ENCODE data around the gene DAB2IP.

DNA sequence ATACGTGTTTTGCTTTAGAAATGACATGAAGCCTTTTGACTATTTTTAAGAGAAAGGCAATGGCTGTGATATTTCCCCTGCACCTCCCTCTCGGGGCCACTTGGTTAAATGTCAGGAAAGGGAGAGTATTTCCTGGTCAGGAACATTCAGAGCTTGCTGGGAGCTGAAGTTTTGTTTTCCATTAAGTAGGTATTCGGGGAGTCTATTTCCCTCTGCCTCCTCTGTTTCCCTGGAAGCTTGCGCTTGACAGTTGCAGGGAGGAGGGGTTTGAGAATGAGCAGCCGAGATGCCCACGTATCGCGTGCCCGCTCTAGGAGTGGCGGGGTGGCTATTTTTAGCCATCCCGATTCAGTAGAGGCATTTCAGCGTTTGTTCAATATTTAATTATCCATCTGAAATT is 6.7 kb downstream of the DAB2IP start:
- TF ChIP-seq CTCF (conservative IDR thresholded peaks at IDR 0.05) (no peak), ZFX (IDR thresholded peaks at IDR 0.05) (no peak)
